HG03066 (cell line): ENCODE results near the gene TMEM184C.

Source experiments
- ATAC-seq: cut with Tn5 transposase; IDR thresholded peaks from one replicate; pipeline ENCODE4 v1.9.1; 2021; ENCODE audit warnings: low read depth; ENCODE audit not compliant: unreplicated experiment

The TMEM184C gene

GRCh38 chr4:147717878-147718277 lies 100.7 kb downstream of the TMEM184C start:
- peak; percentile 93 for ATAC-seq
